Neuronal stem cell (in vitro differentiated cells): ENCODE results near the gene CMIP.
A peak's percentile ranks its signal among the peaks of the same experiment; 100 is the strongest.

ENCODE experiments used
- DNase-seq: peaks from one replicate; pipeline ENCODE4 v3.0.0-alpha.2; 2013; ENCODE audit warnings: low spot score
- H2AFZ ChIP-seq: one replicate; pipeline ENCODE4 v1.6.1; 2013; ENCODE audit warnings: mild to moderate bottlenecking, low read length, inconsistent platforms
- H2AK5ac ChIP-seq: 2 replicates; pipeline ENCODE4 v1.6.1; 2013; ENCODE audit warnings: low read depth, mild to moderate bottlenecking, inconsistent platforms, low read length, moderate library complexity, mixed read lengths
- H2BK120ac ChIP-seq: 2 replicates; pipeline ENCODE4 v1.6.1; 2013; ENCODE audit warnings: low read depth, mild to moderate bottlenecking, inconsistent platforms, low read length, moderate library complexity, mixed read lengths
- H2BK12ac ChIP-seq: one replicate; pipeline ENCODE4 v1.6.1; 2013; ENCODE audit warnings: low read length, inconsistent platforms
- H2BK15ac ChIP-seq: 2 replicates; pipeline ENCODE4 v1.6.1; 2013; ENCODE audit warnings: mild to moderate bottlenecking, low read length, inconsistent platforms, mixed read lengths
- H2BK5ac ChIP-seq: one replicate; pipeline ENCODE4 v1.6.1; 2013; ENCODE audit warnings: inconsistent platforms, mild to moderate bottlenecking, low read length, moderate library complexity
- H3K14ac ChIP-seq: one replicate; pipeline ENCODE4 v1.6.1; 2013; ENCODE audit warnings: low read length, inconsistent platforms
- H3K18ac ChIP-seq: 2 replicates; pipeline ENCODE4 v1.6.1; 2013; ENCODE audit warnings: low read length, inconsistent platforms
- H3K23ac ChIP-seq: 2 replicates; pipeline ENCODE4 v1.6.1; 2013; ENCODE audit warnings: low read depth, mild to moderate bottlenecking, mixed read lengths, low read length, inconsistent platforms; ENCODE audit not compliant: poor library complexity
- H3K27ac ChIP-seq: replicated peaks from 3 replicates; pipeline ENCODE4 v1.5.1; 2013; ENCODE audit warnings: low read length, inconsistent platforms
- H3K27me3 ChIP-seq, 3 experiments: 2 replicates each; pipeline ENCODE4 v1.6.1; 2013; ENCODE audit warnings: low read length in 3 of 3, mild to moderate bottlenecking in 2 of 3, inconsistent platforms in 1 of 3, low read depth in 1 of 3, mixed read lengths in 1 of 3, moderate library complexity in 1 of 3; ENCODE audit not compliant: control insufficient read depth in 3 of 3, insufficient read depth in 3 of 3
- H3K36me3 ChIP-seq, 2 donors: replicated peaks in 1 of 2; 2 replicates each; pipeline ENCODE4 v1.6.1; 2013; ENCODE audit warnings: low read length in 2 of 2; ENCODE audit not compliant: control insufficient read depth in 2 of 2, insufficient read depth in 2 of 2
- H3K4ac ChIP-seq: 2 replicates; pipeline ENCODE4 v1.6.1; 2013; ENCODE audit warnings: inconsistent platforms, mild to moderate bottlenecking, low read length, moderate library complexity
- H3K4me1 ChIP-seq, 2 donors: 1 replicate in 1 of 2; 2 replicates in 1 of 2; pipeline ENCODE4 v1.6.1; 2013; ENCODE audit warnings: low read length in 2 of 2, low read depth in 1 of 2; ENCODE audit not compliant: control insufficient read depth in 2 of 2, insufficient read depth in 1 of 2
- H3K4me2 ChIP-seq: one replicate; pipeline ENCODE4 v1.6.1; 2013; ENCODE audit warnings: mild to moderate bottlenecking, low read length, inconsistent platforms; ENCODE audit not compliant: insufficient read depth, poor library complexity, severe bottlenecking
- H3K4me3 ChIP-seq, 2 donors: 2 replicates each; pipeline ENCODE4 v1.5.1; 2013; ENCODE audit warnings: low read length in 2 of 2, mild to moderate bottlenecking in 2 of 2, inconsistent platforms in 1 of 2, moderate library complexity in 1 of 2
- H3K79me1 ChIP-seq: one replicate; pipeline ENCODE4 v1.6.1; 2013; ENCODE audit warnings: low read depth, mild to moderate bottlenecking, inconsistent platforms, low read length, moderate library complexity
- H3K9ac ChIP-seq: one replicate; pipeline ENCODE4 v1.6.1; 2013; ENCODE audit warnings: mild to moderate bottlenecking, low read depth, low read length, inconsistent platforms; ENCODE audit not compliant: poor library complexity
- H3K9me3 ChIP-seq, 2 donors: replicated peaks in 1 of 2; 2 replicates each; pipeline versions ENCODE3 to v1.6.1; 2013; ENCODE audit warnings: low read length in 2 of 2, mild to moderate bottlenecking in 2 of 2, inconsistent platforms in 1 of 2, low read depth in 1 of 2, mixed read lengths in 1 of 2, moderate library complexity in 1 of 2; ENCODE audit not compliant: control insufficient read depth in 2 of 2, insufficient read depth in 1 of 2
- H4K8ac ChIP-seq: one replicate; pipeline ENCODE4 v1.6.1; 2013; ENCODE audit warnings: low read depth, mild to moderate bottlenecking, inconsistent platforms, low read length, moderate library complexity
- H4K91ac ChIP-seq: one replicate; pipeline ENCODE4 v1.6.1; 2013; ENCODE audit warnings: low read length, low read depth, mild to moderate bottlenecking, inconsistent platforms; ENCODE audit not compliant: poor library complexity
- WGBS, 2 donors: extraction: QIAGEN DNeasy Blood & Tissue Kit; methylation state at CpG; one replicate each; pipeline ENCODE4 v1.1.7; 2013; ENCODE audit warnings: missing lambda C conversion rate in 2 of 2, mixed read lengths in 1 of 2; ENCODE audit not compliant: insufficient read length in 2 of 2, insufficient replicate concordance in 1 of 2; ENCODE audit errors: extremely low coverage in 2 of 2; 5-methylcytosine and 5-hydroxymethylcytosine counted together

CMIP gene

GRCh38 chr16:81680444-81681275 is 236.1 kb downstream of the CMIP start:
- Histone ChIP-seq H2AFZ (no peak overlapping the region), H3K27ac (no peak overlapping the region), H3K36me3 (peaks cover 23 to 54% of the 10 kb centered on the region in 2 donors), H3K14ac (no peak overlapping the region), H2BK12ac (no peak overlapping the region), H3K79me1 (peaks cover 3% of the 10 kb centered on the region), H3K23ac (peak overlapping the region; percentile 52), H2AK5ac (no peak overlapping the region), H3K4me1 (no peaks in the 10 kb centered on the region), H2BK15ac (no peak overlapping the region), H3K4ac (no peak overlapping the region), H3K9me3 (peaks cover 0 to 3% of the 10 kb centered on the region in 2 donors), H2BK120ac (no peak overlapping the region), H3K4me3 (no peak overlapping the region), H3K9ac (no peak overlapping the region), H3K4me2 (no peak overlapping the region), H3K27me3 (no peaks in the 10 kb centered on the region), H3K18ac (no peak overlapping the region), H4K8ac (no peak overlapping the region), H4K91ac (no peak overlapping the region), H2BK5ac (no peak overlapping the region)
- no CpG with 5 or more reads among the region's 22 CpGs for WGBS, 2 donors
- DNase-seq = no peak

DNA sequence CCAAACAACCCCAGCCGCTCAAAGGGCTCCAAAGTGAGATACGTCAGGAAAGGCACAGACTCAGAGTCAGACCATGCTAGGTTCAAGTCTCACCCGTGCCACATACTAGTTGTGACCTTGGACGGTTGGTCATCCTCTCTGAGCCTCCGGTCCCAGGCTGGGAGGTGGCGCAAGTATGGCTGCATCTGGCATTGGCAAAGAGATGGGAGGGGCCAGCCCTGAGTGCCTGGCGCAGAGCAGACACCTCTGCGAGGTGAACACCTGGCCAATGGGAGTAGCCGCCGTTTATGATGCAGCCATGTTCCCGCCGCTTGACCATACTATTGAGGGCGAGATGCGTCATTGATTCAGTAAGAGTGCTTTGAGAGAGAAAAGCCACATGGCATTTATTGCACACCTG is 236.7 kb downstream of the CMIP start:
- Histone ChIP-seq H2BK5ac (no peak overlapping the region), H3K4me3 (no peak overlapping the region), H3K18ac (no peak overlapping the region), H2BK120ac (no peak overlapping the region), H3K36me3 (peaks cover 23 to 49% of the 10 kb centered on the region in 2 donors), H4K8ac (no peak overlapping the region), H3K9ac (no peak overlapping the region), H3K4ac (no peak overlapping the region), H3K27ac (no peak overlapping the region), H3K79me1 (peaks cover 3% of the 10 kb centered on the region), H3K9me3 (peaks cover 0 to 3% of the 10 kb centered on the region in 2 donors), H2BK12ac (no peak overlapping the region), H3K27me3 (no peaks in the 10 kb centered on the region), H3K14ac (no peak overlapping the region), H3K4me2 (no peak overlapping the region), H4K91ac (no peak overlapping the region), H2AFZ (no peak overlapping the region), H2AK5ac (no peak overlapping the region), H2BK15ac (no peak overlapping the region), H3K23ac (no peak overlapping the region), H3K4me1 (no peaks in the 10 kb centered on the region)
- WGBS, 2 donors = no CpG with 5 or more reads among the region's 14 CpGs
- DNase-seq = no peak

GRCh38 chr16:81684242-81684837 is 239.7 kb downstream of the CMIP start:
- H2BK120ac ChIP-seq = no peak overlapping the region
- no peak overlapping the region for H3K4me3 ChIP-seq
- H2BK5ac ChIP-seq = no peak overlapping the region
- H2AK5ac ChIP-seq = no peak overlapping the region
- H3K9ac ChIP-seq = no peak overlapping the region
- no CpG with 5 or more reads among the region's 13 CpGs for WGBS, 2 donors
- peak overlapping the region; percentile 85 for H3K14ac ChIP-seq
- H2BK12ac ChIP-seq = no peak overlapping the region
- no peak overlapping the region for H3K4me2 ChIP-seq
- H3K23ac ChIP-seq = peak overlapping the region; percentile 55
- H2BK15ac ChIP-seq = no peak overlapping the region
- H3K18ac ChIP-seq = peak overlapping the region; percentile 72
- peaks cover 1% of the 10 kb centered on the region for H3K79me1 ChIP-seq
- no peaks in the 10 kb centered on the region for H3K27me3 ChIP-seq
- H4K8ac ChIP-seq = no peak overlapping the region
- H2AFZ ChIP-seq = no peak overlapping the region
- H3K9me3 ChIP-seq = peaks cover 0 to 3% of the 10 kb centered on the region in 2 donors
- H3K4me1 ChIP-seq = peaks cover 0 to 4% of the 10 kb centered on the region in 2 donors
- no peak overlapping the region for H4K91ac ChIP-seq
- no peak overlapping the region for H3K27ac ChIP-seq
- H3K4ac ChIP-seq = no peak overlapping the region
- H3K36me3 ChIP-seq = peaks cover 9 to 23% of the 10 kb centered on the region in 2 donors
- no peak for DNase-seq

DNA sequence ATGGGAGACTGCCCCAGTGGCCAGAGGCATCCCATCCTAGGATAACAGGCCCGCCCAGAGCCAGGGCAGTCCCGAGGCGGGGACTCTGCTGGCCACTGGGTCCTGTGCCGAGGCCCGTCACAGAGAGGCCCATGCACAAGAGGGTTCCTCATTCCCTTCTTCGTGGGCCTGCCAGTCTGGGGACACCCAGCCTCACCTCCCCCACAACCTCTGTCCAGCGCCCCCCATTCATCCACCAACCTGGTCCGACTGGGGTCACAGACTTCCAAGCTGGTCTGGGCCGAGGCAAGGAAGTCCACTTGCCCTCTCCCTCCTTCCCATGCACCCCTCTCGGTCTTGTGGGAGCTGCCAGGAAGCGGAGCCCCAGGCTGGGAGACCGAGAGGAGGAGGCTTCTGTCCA is 240.3 kb downstream of the CMIP start:
- H3K79me1 ChIP-seq = peaks cover 1% of the 10 kb centered on the region
- H2BK12ac ChIP-seq = no peak overlapping the region
- no peak overlapping the region for H4K8ac ChIP-seq
- H3K14ac ChIP-seq = peak overlapping the region; percentile 85
- no peak overlapping the region for H3K4me3 ChIP-seq
- H3K4me1 ChIP-seq = peaks cover 0 to 4% of the 10 kb centered on the region in 2 donors
- H3K4ac ChIP-seq = no peak overlapping the region
- H3K23ac ChIP-seq = peak overlapping the region; percentile 55
- no peak overlapping the region for H2AFZ ChIP-seq
- H3K9ac ChIP-seq = no peak overlapping the region
- H2BK15ac ChIP-seq = no peak overlapping the region
- peaks cover 5 to 17% of the 10 kb centered on the region in 2 donors for H3K36me3 ChIP-seq
- no peak for DNase-seq
- WGBS, 2 donors = no CpG with 5 or more reads among the region's 12 CpGs
- no peak overlapping the region for H4K91ac ChIP-seq
- no peak overlapping the region for H2AK5ac ChIP-seq
- H3K4me2 ChIP-seq = no peak overlapping the region
- H3K9me3 ChIP-seq = peaks cover 0 to 3% of the 10 kb centered on the region in 2 donors
- H2BK120ac ChIP-seq = no peak overlapping the region
- H3K27ac ChIP-seq = no peak overlapping the region
- no peak overlapping the region for H2BK5ac ChIP-seq
- H3K27me3 ChIP-seq = no peaks in the 10 kb centered on the region
- peak overlapping the region; percentile 72 for H3K18ac ChIP-seq
